ENCODE data around the gene TUFT1.
"Not testable (repeated sequence)": the region's sequence is repeated elsewhere in the genome, so short reads cannot be mapped to it uniquely, and the experiment has no call there.

The TUFT1 gene

GRCh38 chr1:151590961-151591360 lies 50.9 kb downstream of the TUFT1 start:
- H3K4me3 ChIP-seq (ENCODE audit: insufficient read depth, low read depth, low read length, poor library complexity, severe bottlenecking): no peak overlapping the region
- H3K36me3 ChIP-seq (ENCODE audit: control insufficient read depth, insufficient read depth, low read length): no peaks in the 10 kb centered on the region
- no peak overlapping the region for H3K27ac ChIP-seq (ENCODE audit: insufficient read depth, low read length, poor library complexity, severe bottlenecking)
- H3K27me3 ChIP-seq (replicated peaks; ENCODE audit: control insufficient read depth, insufficient read depth, low read length, poor library complexity, severe bottlenecking): no peaks in the 10 kb centered on the region
- DNase-seq: no peak
- H3K4me1 ChIP-seq (ENCODE audit: control insufficient read depth, insufficient read depth, low read length, poor library complexity, severe bottlenecking): no peaks in the 10 kb centered on the region
- no peaks in the 10 kb centered on the region for H3K9me3 ChIP-seq (ENCODE audit: control insufficient read depth, low read length)

- Histone ChIP-seq H3K27ac (ENCODE audit: insufficient read depth, low read length, poor library complexity, severe bottlenecking) (no peak overlapping the region), H3K36me3 (ENCODE audit: control insufficient read depth, insufficient read depth, low read length) (no peaks in the 10 kb centered on the region), H3K4me1 (ENCODE audit: control insufficient read depth, insufficient read depth, low read length, poor library complexity, severe bottlenecking) (no peaks in the 10 kb centered on the region), H3K4me3 (ENCODE audit: insufficient read depth, low read depth, low read length, poor library complexity, severe bottlenecking) (no peak overlapping the region), H3K9me3 (ENCODE audit: control insufficient read depth, low read length) (no peaks in the 10 kb centered on the region), H3K27me3 (replicated peaks; ENCODE audit: control insufficient read depth, insufficient read depth, low read length, poor library complexity, severe bottlenecking) (no peaks in the 10 kb centered on the region)
- no peak for DNase-seq
Observed at GRCh38 chr1:151593730-151594129, 53.6 kb downstream of the TUFT1 start.

- H3K4me1 ChIP-seq (ENCODE audit: control insufficient read depth, insufficient read depth, low read length, poor library complexity, severe bottlenecking): no peaks in the 10 kb centered on the region
- no peak overlapping the region for H3K27ac ChIP-seq (ENCODE audit: insufficient read depth, low read length, poor library complexity, severe bottlenecking)
- no peaks in the 10 kb centered on the region for H3K9me3 ChIP-seq (ENCODE audit: control insufficient read depth, low read length)
- no peak overlapping the region for H3K4me3 ChIP-seq (ENCODE audit: insufficient read depth, low read depth, low read length, poor library complexity, severe bottlenecking)
- no peaks in the 10 kb centered on the region for H3K27me3 ChIP-seq (replicated peaks; ENCODE audit: control insufficient read depth, insufficient read depth, low read length, poor library complexity, severe bottlenecking)
- no peaks in the 10 kb centered on the region for H3K36me3 ChIP-seq (ENCODE audit: control insufficient read depth, insufficient read depth, low read length)
- DNase-seq: peak; percentile 62 to 75 (median 62)
Observed at GRCh38 chr1:151594143-151594625, 54.1 kb downstream of the TUFT1 start.

- no peak overlapping the region for H3K4me3 ChIP-seq (ENCODE audit: insufficient read depth, low read depth, low read length, poor library complexity, severe bottlenecking)
- H3K27ac ChIP-seq (ENCODE audit: insufficient read depth, low read length, poor library complexity, severe bottlenecking): no peak overlapping the region
- no peaks in the 10 kb centered on the region for H3K36me3 ChIP-seq (ENCODE audit: control insufficient read depth, insufficient read depth, low read length)
- H3K9me3 ChIP-seq (ENCODE audit: control insufficient read depth, low read length): no peaks in the 10 kb centered on the region
- no peaks in the 10 kb centered on the region for H3K27me3 ChIP-seq (replicated peaks; ENCODE audit: control insufficient read depth, insufficient read depth, low read length, poor library complexity, severe bottlenecking)
- DNase-seq: no peak
- H3K4me1 ChIP-seq (ENCODE audit: control insufficient read depth, insufficient read depth, low read length, poor library complexity, severe bottlenecking): no peaks in the 10 kb centered on the region
Observed at GRCh38 chr1:151596166-151596953, 56.3 kb downstream of the TUFT1 start.

GRCh38 chr1:151602550-151602949 lies 62.4 kb downstream of the TUFT1 start:
- H3K27ac ChIP-seq (ENCODE audit: insufficient read depth, low read length, poor library complexity, severe bottlenecking); H3K36me3 ChIP-seq (ENCODE audit: control insufficient read depth, insufficient read depth, low read length); H3K9me3 ChIP-seq (ENCODE audit: control insufficient read depth, low read length); H3K4me3 ChIP-seq (ENCODE audit: insufficient read depth, low read depth, low read length, poor library complexity, severe bottlenecking); H3K4me1 ChIP-seq (ENCODE audit: control insufficient read depth, insufficient read depth, low read length, poor library complexity, severe bottlenecking); H3K27me3 ChIP-seq (replicated peaks; ENCODE audit: control insufficient read depth, insufficient read depth, low read length, poor library complexity, severe bottlenecking); DNase-seq: not testable (repeated sequence)

GRCh38 chr1:151604291-151604690 lies 64.2 kb downstream of the TUFT1 start:
- Histone ChIP-seq H3K36me3 (ENCODE audit: control insufficient read depth, insufficient read depth, low read length) (no peaks in the 10 kb centered on the region), H3K9me3 (ENCODE audit: control insufficient read depth, low read length) (no peaks in the 10 kb centered on the region), H3K27me3 (replicated peaks; ENCODE audit: control insufficient read depth, insufficient read depth, low read length, poor library complexity, severe bottlenecking) (no peaks in the 10 kb centered on the region), H3K27ac (ENCODE audit: insufficient read depth, low read length, poor library complexity, severe bottlenecking) (no peak overlapping the region), H3K4me3 (ENCODE audit: insufficient read depth, low read depth, low read length, poor library complexity, severe bottlenecking) (no peak overlapping the region), H3K4me1 (ENCODE audit: control insufficient read depth, insufficient read depth, low read length, poor library complexity, severe bottlenecking) (no peaks in the 10 kb centered on the region)
- no peak for DNase-seq

- Histone ChIP-seq H3K9me3 (ENCODE audit: control insufficient read depth, low read length) (no peaks in the 10 kb centered on the region), H3K4me3 (ENCODE audit: insufficient read depth, low read depth, low read length, poor library complexity, severe bottlenecking) (no peak overlapping the region)
- no peak for DNase-seq
Observed at GRCh38 chr1:151606384-151606783, 66.3 kb downstream of the TUFT1 start.

GRCh38 chr1:151606857-151607256 lies 66.7 kb downstream of the TUFT1 start:
- no peak for DNase-seq
- Histone ChIP-seq H3K27me3 (replicated peaks; ENCODE audit: control insufficient read depth, insufficient read depth, low read length, poor library complexity, severe bottlenecking) (no peaks in the 10 kb centered on the region), H3K27ac (ENCODE audit: insufficient read depth, low read length, poor library complexity, severe bottlenecking) (no peak overlapping the region), H3K4me1 (ENCODE audit: control insufficient read depth, insufficient read depth, low read length, poor library complexity, severe bottlenecking) (no peaks in the 10 kb centered on the region), H3K9me3 (ENCODE audit: control insufficient read depth, low read length) (no peaks in the 10 kb centered on the region), H3K36me3 (ENCODE audit: control insufficient read depth, insufficient read depth, low read length) (no peaks in the 10 kb centered on the region), H3K4me3 (ENCODE audit: insufficient read depth, low read depth, low read length, poor library complexity, severe bottlenecking) (no peak overlapping the region)

More at GRCh38 chr1:151606384-151606783, 66.3 kb downstream of the TUFT1 start:
- H3K27ac ChIP-seq (ENCODE audit: insufficient read depth, low read length, poor library complexity, severe bottlenecking): no peak overlapping the region
- no peaks in the 10 kb centered on the region for H3K4me1 ChIP-seq (ENCODE audit: control insufficient read depth, insufficient read depth, low read length, poor library complexity, severe bottlenecking)
- H3K27me3 ChIP-seq (replicated peaks; ENCODE audit: control insufficient read depth, insufficient read depth, low read length, poor library complexity, severe bottlenecking): no peaks in the 10 kb centered on the region
- no peaks in the 10 kb centered on the region for H3K36me3 ChIP-seq (ENCODE audit: control insufficient read depth, insufficient read depth, low read length)

GRCh38 chr1:151610142-151610541 lies 70.0 kb downstream of the TUFT1 start:
- no peak for DNase-seq
- Histone ChIP-seq H3K27ac (ENCODE audit: insufficient read depth, low read length, poor library complexity, severe bottlenecking) (no peak overlapping the region), H3K27me3 (replicated peaks; ENCODE audit: control insufficient read depth, insufficient read depth, low read length, poor library complexity, severe bottlenecking) (no peaks in the 10 kb centered on the region), H3K36me3 (ENCODE audit: control insufficient read depth, insufficient read depth, low read length) (no peaks in the 10 kb centered on the region), H3K4me1 (ENCODE audit: control insufficient read depth, insufficient read depth, low read length, poor library complexity, severe bottlenecking) (peaks cover 11% of the 10 kb centered on the region), H3K4me3 (ENCODE audit: insufficient read depth, low read depth, low read length, poor library complexity, severe bottlenecking) (no peak overlapping the region), H3K9me3 (ENCODE audit: control insufficient read depth, low read length) (no peaks in the 10 kb centered on the region)

- no peaks in the 10 kb centered on the region for H3K27me3 ChIP-seq (replicated peaks; ENCODE audit: control insufficient read depth, insufficient read depth, low read length, poor library complexity, severe bottlenecking)
- H3K9me3 ChIP-seq (ENCODE audit: control insufficient read depth, low read length): no peaks in the 10 kb centered on the region
- no peak overlapping the region for H3K27ac ChIP-seq (ENCODE audit: insufficient read depth, low read length, poor library complexity, severe bottlenecking)
- peaks cover 11% of the 10 kb centered on the region for H3K4me1 ChIP-seq (ENCODE audit: control insufficient read depth, insufficient read depth, low read length, poor library complexity, severe bottlenecking)
- no peak for DNase-seq
- no peak overlapping the region for H3K4me3 ChIP-seq (ENCODE audit: insufficient read depth, low read depth, low read length, poor library complexity, severe bottlenecking)
- H3K36me3 ChIP-seq (ENCODE audit: control insufficient read depth, insufficient read depth, low read length): no peaks in the 10 kb centered on the region
Observed at GRCh38 chr1:151611288-151611790, 71.2 kb downstream of the TUFT1 start.
